LNCaP clone FGC (cell line): ENCODE measurements around the gene AXIN1.
"Not testable (repeated sequence)": the region's sequence is repeated elsewhere in the genome, so short reads cannot be mapped to it uniquely, and the experiment has no call there.

Experiments
- DNase-seq: peaks from one replicate; pipeline ENCODE4 v3.0.0-alpha.2; 2011; ENCODE audit warnings: low read depth
- H3K4me3 ChIP-seq: 2 replicates; pipeline ENCODE4 v1.5.1; 2011; ENCODE audit warnings: mild to moderate bottlenecking, low read depth, low read length, control low read depth
- TF ChIP-seq, protein P1 (sequence below): IDR thresholded peaks from 2 replicates; pipeline ENCODE4 v1.5.1; 2012; ENCODE audit warnings: mild to moderate bottlenecking; ENCODE audit not compliant: control insufficient read depth, insufficient read depth; ENCODE audit errors: extremely low read depth

The AXIN1 gene

DNA sequence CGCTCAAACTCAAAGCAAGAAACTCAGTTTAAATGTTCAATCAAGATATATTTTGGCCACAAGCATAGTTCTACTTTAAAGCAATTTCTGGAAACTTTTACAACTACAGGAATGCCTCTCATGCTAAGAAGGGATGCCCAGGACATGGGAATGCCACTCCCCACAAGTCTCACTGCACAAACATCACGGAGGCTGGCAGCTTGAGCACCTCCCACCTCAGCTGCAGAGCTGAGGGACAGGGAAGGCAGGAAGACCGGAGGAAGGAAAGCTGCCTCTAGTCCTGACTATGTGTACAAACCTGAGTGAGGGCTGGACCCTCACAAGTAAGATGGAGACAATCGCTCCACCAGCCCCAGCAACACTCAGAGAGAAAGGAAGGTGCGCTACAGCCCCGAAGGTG lies 5.3 kb downstream of the AXIN1 start:
- TF ChIP-seq, protein P1, sequence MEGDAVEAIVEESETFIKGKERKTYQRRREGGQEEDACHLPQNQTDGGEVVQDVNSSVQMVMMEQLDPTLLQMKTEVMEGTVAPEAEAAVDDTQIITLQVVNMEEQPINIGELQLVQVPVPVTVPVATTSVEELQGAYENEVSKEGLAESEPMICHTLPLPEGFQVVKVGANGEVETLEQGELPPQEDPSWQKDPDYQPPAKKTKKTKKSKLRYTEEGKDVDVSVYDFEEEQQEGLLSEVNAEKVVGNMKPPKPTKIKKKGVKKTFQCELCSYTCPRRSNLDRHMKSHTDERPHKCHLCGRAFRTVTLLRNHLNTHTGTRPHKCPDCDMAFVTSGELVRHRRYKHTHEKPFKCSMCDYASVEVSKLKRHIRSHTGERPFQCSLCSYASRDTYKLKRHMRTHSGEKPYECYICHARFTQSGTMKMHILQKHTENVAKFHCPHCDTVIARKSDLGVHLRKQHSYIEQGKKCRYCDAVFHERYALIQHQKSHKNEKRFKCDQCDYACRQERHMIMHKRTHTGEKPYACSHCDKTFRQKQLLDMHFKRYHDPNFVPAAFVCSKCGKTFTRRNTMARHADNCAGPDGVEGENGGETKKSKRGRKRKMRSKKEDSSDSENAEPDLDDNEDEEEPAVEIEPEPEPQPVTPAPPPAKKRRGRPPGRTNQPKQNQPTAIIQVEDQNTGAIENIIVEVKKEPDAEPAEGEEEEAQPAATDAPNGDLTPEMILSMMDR: no peak
- H3K4me3 ChIP-seq: no peak overlapping the region
- DNase-seq: no peak

DNA sequence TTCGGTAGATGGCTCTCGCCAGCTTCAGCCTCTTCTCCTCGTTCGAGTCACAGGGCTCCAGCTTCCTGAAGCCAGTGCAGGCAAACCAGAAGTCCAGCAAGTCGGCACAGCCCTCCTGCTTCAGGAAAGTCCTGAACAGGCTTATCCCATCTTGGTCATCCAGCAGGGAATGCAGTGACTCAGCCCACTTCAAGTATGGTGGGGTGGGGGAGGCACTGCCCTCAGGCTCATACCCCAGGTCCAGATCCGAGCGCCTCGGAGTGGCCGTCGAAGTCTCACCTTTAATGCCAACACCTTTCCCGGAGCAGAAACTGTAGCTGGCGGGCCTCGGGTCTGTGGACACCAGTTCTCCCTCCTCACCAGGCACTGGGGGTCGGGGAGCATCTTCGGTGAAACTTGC lies 5.9 kb downstream of the AXIN1 start:
- TF ChIP-seq, protein P1: no peak
- H3K4me3 ChIP-seq: no peak overlapping the region
- DNase-seq: no peak

DNA sequence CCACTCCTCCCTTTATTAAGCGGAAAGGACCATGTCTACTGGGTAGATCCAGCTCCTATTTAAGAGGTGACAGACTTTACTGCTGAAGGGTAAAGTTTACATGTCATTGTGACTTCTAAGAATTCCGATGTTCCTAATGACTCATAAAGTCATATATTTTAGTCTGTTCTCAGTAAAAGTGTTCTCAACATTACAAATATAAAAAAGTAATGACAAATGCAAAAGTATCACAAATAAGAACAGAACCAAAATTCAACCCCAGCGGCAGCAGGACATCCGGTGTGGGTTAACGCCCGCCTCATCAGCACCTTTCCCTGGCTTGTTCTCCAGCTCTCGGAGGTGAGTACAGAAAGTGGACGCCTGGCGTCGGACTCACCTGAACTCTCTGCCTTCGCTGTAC lies 6.8 kb downstream of the AXIN1 start:
- TF ChIP-seq, protein P1: no peak
- no peak for DNase-seq
- H3K4me3 ChIP-seq: no peak overlapping the region

DNA sequence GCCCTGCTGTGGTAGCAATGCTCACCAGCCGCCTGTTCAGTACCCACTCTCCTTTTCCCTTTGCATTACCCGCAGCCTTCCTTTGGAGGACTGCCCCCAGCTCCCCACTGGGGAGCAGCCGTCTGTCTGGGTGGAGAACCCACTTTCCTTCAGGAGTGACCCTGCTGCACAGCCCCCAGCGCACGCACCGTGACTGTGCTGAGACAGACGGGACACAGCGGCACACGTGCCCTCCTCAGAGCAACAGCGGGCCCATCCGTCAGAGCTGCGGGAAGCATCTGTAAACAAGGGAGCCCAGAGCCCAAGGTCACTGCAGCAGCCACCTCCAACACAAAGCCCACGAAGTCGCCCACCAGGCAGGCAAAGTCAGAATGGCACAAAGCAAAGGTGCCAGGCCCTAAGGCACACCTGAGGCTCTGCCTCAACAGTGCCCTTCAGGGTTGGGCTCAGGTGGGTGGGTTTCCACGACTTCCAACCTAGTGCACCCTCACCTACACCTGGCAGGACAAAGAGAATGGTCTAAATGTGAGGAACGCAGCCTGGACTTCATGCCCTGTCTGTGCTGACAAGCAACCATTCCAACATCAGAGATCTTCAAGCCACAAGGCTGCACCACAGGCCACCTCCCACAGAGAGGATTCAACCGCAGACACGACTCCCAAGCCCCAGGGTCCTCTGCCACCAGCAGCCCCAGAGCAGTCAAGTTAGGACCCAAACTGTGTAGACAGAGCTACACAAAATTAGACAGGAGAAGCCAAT lies 9.9 kb downstream of the AXIN1 start:
- H3K4me3 ChIP-seq: no peak overlapping the region
- DNase-seq: no peak
- TF ChIP-seq, protein P1: no peak

DNA sequence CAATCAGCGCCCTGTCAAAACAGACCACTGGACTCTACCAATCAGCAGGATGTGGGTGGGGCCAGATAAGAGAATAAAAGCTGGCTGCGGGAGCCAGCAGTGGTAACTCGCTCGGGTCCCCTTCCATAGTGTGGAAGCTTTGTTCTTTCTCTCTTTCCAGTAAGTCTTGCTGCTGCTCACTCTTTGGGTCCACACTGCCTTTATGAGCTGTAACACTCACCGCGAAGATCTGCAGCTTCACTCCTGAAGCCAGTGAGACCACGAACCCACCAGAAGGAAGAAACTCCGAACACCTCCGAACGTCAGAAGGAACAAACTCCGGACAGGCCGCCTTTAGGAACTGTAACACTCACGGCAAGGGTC lies 10.6 kb downstream of the AXIN1 start:
- not testable (repeated sequence) for DNase-seq, H3K4me3 ChIP-seq

DNA sequence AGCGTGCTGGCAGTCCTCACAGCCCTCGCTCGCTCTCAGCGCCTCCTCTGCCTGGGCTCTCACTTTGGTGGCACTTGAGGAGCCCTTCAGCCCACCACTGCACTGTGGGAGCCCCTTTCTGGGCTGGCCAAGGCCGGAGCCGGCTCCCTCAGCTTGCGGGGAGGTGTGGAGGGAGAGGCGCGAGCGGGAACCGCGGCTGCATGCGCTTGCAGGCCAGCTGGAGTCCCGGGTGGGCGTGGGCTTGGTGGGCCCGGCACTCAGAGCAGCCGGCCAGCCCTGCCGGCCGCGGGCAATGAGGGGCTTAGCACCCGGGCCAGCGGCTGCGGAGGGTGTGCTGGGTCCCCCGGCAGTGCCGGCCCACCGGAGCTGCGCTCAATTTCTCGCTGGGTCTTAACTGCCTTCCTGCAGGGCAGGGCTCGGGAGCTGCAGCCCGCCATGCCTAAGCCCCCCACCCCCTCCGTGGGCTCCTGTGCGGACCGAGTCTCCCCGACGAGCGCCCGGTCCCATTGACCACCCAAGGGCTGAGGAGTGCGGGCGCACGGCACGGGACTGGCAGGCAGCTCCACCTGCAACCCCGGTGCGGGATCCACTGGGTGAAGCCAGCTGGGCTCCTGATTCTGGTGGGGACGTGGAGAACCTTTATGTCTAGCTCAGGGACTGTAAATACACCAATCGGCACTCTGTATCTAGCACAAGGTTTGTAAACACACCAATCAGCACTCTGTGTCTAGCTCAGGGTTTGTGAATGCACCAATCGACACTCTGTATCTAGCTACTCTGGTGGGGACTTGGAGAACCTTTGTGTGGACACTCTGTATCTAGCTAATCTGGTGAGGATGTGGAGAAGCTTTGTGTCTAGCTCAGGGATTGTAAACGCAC lies 11.2 kb downstream of the AXIN1 start:
- not testable (repeated sequence) for H3K4me3 ChIP-seq, DNase-seq

DNA sequence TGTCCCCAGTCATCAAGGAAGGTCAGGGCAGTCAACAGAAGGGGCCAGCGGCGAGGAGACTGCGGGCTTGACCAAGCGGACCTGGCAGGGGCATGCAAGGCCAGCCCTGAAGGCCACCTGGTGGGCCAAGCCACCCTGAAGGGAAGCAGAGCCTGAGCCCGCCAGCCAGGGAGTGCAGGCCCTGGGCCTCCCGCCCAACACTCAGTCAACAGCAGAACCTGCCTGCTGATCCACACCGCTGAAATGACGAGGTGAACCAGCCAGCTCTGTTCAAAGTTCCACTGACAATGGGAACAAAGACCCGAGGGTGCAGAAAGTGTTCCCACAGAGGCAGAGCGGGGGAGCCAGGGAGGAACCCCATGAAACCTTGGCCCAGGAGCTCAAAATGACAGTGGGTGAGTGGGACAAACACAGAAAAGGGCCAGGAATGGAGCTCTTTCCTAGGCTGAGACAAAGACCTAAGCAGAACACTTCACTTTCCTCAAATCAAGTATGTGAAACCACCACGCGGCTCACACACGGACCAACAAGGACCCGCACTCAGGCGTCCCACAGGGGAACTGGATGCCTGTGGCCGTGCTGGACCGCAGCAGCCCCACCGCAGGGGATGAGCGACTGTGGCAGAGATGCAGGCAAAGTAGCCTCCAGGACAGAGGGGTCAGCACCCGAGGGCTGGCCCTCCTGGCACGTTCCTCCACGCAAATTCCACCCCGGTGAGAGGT lies 12.0 kb downstream of the AXIN1 start:
- no peak for DNase-seq
- no peak overlapping the region for H3K4me3 ChIP-seq
- TF ChIP-seq, protein P1: no peak
